HG03354 (cell line): ENCODE measurements around the gene PIK3R6.
A peak's percentile ranks its signal among the peaks of the same experiment; 100 is the strongest.
"Not testable (repeated sequence)": the region's sequence is repeated elsewhere in the genome, so short reads cannot be mapped to it uniquely, and the experiment has no call there.

Experiments used
- ATAC-seq: cut with Tn5 transposase; IDR thresholded peaks from one replicate; pipeline ENCODE4 v1.9.1; 2021; ENCODE audit warnings: mild to moderate bottlenecking; ENCODE audit not compliant: unreplicated experiment, poor library complexity, severe bottlenecking

PIK3R6 gene

GRCh38 chr17:8857919-8858318, 9.6 kb downstream of the PIK3R6 start:
- ATAC-seq = peak; percentile 49

GRCh38 chr17:8856869-8857575, 10.5 kb downstream of the PIK3R6 start:
- no peak for ATAC-seq

DNA sequence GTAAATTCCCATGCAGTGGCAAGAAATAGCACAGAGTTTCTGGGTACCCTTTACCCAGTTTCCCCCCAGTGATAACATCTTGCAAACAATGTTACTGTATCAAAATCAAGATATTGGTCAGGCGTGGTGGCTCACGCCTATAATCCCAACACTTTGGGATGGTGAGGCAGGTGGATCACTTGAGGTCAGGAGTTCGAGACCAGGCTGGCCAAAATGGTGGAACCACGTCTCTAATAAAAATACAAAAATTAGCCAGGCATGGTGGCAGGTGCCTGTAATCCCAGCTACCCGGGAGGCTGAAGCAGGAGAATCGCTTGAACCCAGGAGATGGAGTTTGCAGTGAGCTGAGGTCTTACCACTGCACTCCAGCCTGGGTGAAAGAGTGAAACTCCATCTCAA, 11.3 kb downstream of the PIK3R6 start:
- not testable (repeated sequence) for ATAC-seq

DNA sequence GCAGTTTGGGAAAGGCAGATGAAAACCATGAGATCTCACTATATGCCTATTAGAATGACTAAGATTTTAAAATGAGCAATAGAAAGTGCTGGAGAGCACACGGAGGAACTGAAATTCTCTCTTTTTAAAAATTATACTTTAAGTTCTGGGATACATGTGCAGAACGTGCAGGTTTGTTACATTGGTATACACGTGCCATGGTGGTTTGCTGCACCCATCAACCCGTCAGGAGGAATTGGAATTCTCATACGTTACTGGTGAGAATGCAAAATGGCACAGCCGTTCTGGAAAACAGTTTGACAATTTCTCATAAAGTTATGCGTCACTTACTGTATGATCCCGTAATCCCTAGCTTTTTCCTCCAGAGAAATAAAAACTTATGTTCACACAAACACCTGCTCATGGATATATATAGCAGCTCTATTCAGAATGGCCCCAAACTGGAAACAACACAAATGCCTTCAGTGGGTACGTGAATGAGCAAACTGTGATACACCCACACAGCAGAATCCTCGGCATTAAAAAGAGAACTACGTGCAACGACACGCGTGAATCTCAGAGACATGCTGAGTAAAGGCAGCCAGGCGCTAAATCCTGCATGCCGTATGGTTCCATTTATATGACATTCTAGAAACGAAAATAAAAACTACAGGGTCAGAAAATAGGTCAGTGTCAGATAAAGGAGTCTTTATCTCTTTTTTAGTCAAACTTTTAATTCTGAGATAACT, 11.8 kb downstream of the PIK3R6 start:
- peak; percentile 43 for ATAC-seq

DNA sequence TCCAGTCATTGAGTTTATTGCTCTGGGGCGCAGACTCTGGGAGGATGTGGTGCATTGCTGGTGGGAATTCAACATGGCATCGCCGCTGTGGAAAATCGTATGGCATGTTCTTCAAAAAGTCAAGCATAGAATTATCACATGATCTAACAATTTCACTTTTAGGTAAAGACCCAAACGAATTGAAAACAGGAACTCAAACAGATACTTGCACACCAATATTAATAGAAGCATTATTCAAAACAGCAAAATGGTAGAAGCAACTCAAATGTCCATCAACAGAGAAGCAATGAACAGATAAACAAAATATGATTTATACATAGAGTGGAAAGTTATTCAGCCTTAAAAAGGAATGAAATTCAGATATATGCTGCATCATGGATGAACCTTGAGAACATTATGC, 15.9 kb downstream of the PIK3R6 start:
- ATAC-seq = no peak

DNA sequence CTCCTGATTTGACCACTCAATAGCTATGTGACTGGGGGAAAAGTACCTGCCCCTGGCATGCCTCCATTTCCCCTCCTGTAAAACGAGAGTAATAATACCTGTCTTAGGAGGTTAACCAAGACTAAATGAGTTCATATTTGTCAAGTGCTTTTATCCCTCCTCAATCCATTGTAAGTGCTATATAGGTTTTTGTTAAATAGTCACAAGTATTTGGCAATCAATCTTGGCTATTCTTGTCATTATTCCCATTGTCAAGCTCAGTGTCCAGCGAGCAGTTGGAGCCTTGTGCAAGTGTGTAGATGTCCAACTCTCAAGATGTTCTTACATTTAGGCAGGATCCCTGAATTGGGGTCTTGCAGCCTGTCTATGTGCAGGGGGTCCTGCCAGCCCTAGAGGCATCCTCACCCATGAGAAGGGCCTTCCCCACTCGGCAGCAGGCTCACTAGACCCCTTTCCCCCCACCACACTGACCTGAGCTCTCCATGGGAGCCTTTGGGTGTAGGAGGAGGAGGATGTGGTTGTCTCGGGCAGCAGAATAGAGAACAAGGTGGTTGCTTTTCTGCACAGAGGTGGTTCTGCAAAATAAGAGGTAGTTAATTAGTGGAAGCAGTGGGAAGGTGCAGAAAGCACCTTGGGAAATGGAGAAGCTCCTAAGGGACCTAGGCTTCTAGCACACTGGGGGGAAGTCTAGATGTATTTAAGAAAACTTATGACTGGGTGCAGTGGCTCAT, 18.0 kb downstream of the PIK3R6 start:
- ATAC-seq = no peak

GRCh38 chr17:8847891-8848290, 19.6 kb downstream of the PIK3R6 start:
- ATAC-seq = no peak

DNA sequence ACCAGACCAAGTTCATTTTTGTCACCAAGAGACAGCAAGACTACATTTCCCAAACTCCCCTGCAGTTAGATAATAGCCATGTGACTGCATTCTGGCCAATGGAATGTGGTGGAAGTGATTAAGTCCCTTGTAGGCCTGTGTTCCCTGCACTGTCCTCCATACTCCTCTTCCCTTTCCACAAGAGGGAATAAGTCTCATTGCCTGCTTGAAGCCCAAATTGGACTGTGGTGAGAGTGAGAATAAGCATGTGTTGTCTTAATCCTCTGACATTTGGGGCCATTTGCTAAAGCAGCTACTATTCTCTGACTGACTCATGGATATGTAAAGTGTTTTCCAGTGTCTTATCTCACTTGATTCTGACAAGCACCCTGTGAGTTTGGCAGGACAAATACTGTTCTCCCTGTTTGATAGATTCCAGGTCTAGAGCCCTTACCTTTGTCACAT, 20.7 kb downstream of the PIK3R6 start:
- ATAC-seq = no peak

GRCh38 chr17:8844229-8845218, 22.9 kb downstream of the PIK3R6 start:
- ATAC-seq = no peak

DNA sequence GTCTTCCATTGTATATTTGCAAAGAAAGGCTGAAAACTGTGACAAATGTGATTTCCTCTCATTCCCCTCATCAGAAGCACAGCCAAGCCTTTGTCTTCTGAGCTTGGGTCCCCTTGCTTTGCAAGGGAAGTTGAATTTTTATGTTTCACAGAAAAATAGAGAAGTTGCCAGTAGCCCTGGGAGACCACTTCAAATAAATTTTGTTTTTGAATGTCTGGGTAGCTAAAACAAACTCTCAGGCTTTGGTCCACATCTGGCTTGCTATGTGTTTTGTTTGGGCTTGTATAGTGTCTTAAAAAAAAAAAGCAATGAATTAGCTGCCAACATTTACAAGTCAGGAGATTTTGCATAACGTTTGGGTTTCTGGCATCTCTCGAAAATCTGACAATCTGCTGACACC, 24.1 kb downstream of the PIK3R6 start:
- no peak for ATAC-seq

GRCh38 chr17:8841844-8842243, 25.6 kb downstream of the PIK3R6 start:
- ATAC-seq = no peak

DNA sequence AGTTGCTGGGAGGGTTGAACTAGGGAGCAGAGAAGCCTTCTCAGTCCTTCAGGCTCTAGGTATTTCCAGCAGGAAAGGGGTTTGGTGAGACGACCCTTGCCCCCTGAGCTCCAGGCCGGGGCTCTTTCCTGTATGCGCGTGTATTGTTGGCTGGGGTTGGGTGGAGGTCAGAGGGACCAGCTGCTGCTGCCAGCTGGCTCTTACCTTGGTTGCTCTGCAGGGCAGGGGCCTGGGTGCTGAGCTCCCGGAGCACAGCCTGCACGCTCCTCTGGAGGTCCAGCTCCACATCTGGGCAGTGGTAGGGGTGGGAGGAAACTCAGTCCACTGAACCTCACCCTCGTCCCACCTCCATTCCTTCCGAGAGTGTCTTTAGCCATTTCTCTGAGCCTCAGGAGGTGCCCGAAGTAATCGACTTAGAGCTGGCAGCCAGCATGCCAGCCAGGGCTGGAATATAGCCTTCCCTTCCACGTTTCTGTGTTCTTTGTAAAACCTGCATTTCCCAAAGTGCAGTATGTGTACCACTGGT, 28.0 kb downstream of the PIK3R6 start:
- no peak for ATAC-seq

GRCh38 chr17:8838551-8839095, 28.9 kb downstream of the PIK3R6 start:
- no peak for ATAC-seq

DNA sequence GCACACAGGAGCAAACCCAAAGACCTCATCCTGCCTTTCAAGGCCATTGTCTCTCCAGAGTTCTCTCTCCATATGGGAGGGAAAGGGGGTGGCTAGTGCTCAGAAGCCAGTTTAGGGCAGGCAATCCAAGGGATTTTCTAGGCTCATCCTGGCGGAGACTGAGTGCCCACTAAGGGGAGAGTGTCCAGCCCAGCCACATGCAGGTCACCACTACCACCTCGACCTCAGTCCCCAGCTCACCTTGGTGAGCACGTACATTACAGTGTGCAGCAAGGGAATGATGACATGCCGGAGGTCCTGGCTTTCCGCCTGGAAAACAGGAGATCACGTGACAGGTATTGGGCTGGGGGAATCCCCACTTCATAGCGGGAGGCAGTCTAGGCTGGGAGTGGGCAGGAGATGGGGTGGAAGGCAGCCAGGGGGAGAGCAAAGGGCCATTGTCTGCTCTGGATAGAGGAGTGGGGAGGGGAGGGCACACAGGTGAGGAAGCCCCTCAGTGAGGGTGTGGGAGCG, 29.9 kb downstream of the PIK3R6 start:
- ATAC-seq = no peak

GRCh38 chr17:8836821-8837562, 30.5 kb downstream of the PIK3R6 start:
- no peak for ATAC-seq

DNA sequence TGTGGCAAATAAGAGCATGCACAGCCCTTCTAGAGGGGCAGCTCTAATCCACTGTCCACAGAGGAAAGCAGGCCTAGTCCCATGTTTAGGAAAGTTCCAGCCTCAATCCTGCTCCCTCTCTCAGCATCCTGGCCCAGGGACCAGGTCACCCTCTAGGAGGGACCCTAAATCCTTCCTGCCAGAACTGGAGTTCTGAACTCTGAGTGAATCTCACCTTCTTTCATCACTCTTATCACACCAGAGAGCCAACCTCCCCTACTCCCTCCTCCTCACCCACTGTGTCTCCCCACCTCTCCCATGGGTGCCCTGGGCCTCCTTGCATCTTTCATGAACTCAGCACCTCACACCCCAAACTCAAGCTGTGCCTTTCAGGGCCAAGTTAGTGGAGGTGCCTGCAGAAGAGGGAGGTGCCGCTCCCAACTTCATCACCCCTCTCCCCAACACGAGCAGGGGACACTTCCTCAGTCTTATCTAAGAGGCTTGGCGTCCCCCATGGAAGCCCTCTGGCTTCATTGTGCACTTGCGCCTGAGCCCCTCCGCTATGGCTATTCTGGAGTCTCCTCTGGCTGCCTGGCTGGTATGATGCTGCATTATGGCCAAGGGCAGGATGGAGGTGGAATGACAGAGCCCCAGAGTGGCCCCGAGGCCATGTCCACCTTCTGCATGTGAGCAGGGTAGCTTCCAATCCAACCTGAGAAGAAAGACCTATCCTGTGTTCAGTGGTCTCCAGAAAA, 31.7 kb downstream of the PIK3R6 start:
- no peak for ATAC-seq

- no peak for ATAC-seq
These were observed 32.4 kb downstream of the PIK3R6 start for GRCh38 chr17:8835106-8835505.
